HG03097 (cell line): Measurements from ENCODE around the gene RASA2.
"Not testable (repeated sequence)": the region's sequence is repeated elsewhere in the genome, so short reads cannot be mapped to it uniquely, and the experiment has no call there.

ENCODE experiments used
- ATAC-seq: cut with Tn5 transposase; IDR thresholded peaks from one replicate; pipeline ENCODE4 v1.9.1; 2021; ENCODE audit not compliant: unreplicated experiment, low FRiP score

Gene RASA2

DNA sequence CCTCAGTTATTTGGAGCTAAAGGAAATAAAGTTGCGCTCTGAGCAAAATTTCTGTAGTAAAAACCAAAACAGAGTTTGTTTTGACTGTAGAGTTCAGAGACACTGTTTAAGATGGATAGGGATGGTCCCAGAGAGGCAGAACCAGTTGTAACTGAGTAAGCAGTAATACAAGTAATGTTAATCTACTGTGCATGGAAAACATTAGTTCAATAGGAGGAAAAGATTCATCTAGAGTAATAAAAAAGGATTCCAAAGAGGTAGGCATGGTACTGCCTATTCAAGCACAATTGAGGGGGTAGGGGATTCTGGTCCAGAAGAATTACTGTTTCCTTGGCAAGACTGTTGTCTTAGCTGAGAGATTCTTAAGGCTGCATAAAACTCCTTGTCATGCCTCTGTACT is 77.4 kb downstream of the RASA2 start:
- no peak for ATAC-seq

DNA sequence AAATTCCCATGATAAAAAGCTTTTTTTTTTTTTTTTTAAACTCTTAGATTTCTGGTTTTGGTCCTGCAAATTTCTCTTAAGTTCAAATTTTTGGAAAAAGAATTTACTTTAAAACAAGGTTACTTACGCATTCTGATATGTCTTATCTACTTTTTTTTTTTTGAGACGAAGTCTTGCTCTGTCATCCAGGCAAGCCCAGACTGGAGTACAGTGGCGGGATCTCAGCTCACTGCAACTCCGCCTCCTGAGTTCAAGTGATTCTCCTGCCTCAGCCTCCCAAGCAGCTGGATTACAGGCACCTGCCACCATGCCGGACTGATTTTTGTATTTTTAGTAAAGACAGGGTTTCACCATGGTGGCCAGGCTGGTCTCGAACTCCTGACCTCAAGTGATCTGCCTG is 83.2 kb downstream of the RASA2 start:
- no peak for ATAC-seq

DNA sequence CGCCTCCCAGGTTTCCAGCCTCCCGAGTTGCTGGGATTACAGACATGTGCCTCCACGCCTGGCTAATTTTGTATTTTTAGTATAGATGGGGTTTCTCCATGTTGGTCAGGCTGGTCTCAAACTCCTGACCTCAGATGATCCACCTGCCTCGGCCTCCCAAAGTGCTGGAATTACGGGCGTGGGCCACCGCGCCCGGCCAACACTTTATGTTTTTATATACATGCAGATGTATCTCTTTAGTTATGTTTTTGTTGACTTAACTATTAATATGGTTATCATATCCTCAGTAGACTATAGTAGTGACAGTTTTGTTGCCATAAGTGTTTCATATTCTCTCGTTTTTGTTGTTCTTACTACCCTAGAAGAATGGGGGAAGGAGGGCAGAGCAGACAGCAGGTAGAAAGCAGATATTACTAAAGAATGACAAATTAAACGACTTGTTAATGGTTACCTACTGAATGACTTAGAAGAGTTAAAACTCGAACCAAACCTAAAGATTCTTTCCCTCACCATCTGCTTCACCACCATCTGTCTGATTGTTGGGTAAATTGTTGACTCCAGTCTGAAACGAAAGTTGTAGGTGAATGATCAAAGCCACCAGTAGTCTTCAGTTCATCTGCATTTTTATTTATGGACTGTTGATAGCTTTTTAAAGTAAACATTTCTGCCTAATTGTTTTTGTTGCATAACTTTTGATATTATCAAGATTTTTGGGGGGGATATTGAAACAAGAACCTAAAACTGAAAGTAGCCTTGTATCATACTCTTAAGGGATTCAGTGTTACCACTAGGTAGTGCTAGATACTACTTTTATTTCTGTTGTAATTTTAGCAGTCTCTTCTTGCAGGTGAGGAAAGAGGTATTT is 89.3 kb downstream of the RASA2 start:
- no peak for ATAC-seq

DNA sequence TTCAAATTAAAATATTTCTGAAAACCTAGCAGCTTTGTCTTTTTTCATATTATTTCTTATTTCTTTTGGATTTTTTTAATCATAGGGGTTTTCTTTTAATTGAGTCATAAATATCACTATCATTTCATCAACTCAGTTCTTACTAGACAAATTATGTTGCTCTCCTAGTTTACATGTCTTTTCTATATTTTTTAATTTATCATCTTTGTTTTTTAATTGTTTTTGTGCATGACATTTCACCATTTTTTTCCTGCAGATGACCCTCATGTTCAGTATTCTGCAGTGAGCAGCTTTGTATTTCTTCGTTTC is 89.9 kb downstream of the RASA2 start:
- no peak for ATAC-seq

DNA sequence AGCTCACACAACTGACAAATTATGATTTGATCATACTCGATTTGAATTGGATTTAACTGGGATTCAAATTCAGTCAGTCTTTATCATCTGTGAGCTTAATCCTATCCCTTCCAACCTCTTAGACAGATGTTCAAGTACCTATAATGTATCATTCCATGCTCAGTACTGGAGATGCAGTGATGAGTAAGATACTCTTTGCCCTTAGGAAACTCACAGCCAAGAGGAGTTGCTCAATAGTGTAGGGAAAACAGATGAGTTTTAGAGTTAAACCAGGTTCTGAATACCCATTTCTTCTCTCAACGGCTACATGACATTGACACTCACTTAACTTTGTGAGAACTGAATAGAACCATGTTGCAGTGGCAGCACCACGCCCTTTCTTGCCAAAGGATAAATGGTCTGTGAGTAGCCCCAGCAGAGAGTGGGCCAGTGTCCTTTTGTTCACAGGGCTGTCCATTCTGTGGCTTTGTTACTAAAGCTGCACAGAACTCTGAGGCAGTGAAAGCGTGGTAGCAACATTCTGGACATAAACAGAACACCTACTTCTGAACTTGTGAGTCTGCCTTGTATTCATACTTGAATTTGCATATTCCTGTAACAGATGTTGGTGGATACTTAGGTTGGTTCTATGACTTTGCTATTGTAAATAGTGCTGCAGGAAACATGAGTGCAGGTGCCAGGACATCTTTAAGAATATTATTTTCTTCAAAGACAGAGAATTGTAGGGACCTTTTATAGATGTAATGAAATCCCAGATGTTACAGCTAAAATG is 91.6 kb downstream of the RASA2 start:
- ATAC-seq = no peak

DNA sequence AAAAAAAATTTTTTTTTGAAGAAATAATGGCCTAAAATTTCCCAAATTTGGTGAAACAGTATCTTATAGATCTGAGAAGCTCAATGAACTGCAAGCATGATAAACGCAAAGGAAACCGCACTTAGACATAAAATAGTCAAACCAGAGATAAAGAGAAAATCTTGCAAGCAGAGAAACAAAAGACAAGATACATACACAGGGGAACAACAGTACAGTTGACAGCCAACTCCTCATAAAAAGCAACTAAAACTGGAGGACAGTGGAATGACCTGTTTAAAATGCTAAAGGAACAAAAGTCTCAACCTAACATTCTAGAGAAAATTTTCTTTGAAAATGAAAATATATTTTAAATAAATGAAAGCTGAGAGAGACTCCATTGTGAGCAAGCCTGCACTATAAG is 107.5 kb downstream of the RASA2 start:
- ATAC-seq = no peak

DNA sequence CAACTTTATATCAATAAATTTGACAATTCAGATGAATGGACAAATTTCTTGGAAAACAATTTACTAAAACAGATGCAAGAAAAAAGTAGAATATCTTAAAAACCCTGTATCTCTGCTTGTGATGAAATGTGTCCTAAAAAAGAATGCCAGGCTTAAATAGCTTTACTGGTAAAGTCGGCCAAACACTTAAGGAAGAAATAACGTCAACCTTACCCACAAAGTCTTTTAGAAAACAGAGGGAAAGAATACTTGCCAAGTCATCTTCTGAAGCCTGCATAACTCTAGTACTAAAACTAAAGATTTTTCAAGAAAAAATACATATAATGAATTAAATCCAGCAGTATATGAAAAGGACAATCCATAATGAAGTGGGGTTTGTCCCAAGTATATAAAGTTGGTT is 111.1 kb downstream of the RASA2 start:
- ATAC-seq = no peak

DNA sequence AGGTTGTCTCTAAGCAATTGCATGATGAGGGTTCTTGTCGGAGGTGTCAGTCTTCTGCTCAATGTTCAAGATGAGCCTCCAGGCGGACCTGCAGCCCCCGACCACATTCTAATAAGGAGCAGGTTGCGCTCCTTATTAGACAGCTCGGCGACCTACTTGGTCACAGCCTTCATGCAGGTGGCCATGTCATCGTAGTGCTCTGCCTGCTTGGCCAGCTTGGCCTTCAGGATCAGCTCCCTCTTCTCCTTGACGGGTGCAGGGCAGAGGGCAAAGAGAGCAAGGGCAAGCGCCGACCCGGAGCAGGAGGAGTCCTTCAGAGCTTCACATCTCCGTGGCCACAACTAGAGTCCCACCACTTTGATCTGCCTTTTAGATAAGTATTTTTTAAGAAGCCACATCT is 113.5 kb downstream of the RASA2 start:
- no peak for ATAC-seq

DNA sequence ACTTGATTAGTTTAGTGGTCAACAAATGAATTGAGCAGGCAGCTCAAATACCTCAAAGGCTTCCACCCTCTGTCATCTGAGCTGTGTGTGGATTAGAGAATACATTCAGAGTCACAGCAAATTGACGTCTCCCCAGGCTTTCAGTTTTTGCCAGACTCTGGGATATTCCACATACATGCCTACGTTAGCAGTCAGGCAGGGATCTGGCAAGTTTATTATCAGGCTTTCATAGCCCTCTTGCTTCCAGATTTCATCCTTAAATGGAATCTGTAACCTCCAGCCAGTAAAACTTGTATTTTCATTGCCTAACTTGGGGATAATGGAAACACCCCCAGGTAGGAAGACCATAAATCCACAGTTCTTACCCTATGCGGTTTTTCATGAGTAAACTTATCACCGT is 115.9 kb downstream of the RASA2 start:
- no peak for ATAC-seq

DNA sequence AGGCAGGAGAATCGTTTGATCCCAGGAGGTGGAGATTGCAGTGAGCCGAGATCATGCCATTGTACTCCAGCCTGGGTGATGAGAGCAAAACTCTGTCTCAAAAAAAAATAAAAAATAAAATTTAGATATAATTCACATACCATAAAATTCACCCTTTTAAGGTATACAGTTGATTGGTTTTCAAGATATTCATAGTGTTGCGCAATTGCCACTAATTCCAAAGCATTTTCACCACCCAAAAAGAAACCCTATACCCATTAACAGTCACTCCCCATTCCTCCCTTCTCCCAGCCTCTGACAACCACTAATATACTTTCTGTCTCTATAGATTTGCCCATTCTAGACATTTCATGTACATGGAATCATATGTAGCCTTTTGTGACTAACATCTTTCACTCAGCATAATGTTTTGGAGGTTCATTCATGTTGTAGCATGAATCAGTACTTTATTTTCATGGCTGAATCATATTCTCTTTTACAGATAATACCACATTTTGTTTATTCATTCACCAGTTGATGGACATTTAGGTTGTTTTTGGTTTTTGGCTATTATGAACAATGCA is 116.7 kb downstream of the RASA2 start:
- ATAC-seq = no peak

DNA sequence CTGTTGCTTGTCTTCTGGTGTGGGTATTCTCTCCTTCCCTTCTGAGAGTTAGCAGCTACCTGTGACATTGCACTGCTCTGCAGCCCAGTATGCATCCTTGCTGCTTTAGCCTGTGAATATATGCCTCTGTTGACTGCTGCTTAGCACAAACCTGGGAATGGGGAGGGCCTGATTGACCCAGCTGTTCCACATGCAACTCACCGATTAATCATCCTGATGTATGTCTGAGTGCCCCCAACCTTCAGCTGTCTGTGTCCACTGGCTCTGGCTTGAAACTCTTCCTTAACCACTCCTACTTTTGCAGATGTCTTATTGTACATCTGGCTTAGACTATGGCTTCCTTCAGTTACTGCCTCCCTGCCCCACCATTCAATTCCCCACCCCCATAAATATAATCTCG is 119.1 kb downstream of the RASA2 start:
- ATAC-seq = no peak

DNA sequence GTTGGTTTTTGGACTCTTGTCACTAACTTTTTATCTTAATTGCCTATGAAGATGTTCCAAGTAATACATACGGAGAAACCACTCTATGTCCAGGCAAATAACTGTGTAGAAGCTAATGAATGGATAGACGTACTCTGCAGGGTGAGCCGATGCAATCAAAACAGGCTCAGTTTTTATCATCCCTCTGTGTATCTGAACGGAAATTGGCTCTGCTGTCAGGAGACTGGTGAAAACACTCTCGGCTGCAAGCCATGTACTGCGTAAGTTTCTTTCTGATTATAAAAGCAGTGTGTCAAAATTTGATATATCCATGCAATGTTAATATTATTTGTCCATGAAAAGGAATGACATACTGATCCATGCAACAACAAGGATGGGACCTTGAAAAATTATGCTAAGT is 121.6 kb downstream of the RASA2 start:
- ATAC-seq = no peak

DNA sequence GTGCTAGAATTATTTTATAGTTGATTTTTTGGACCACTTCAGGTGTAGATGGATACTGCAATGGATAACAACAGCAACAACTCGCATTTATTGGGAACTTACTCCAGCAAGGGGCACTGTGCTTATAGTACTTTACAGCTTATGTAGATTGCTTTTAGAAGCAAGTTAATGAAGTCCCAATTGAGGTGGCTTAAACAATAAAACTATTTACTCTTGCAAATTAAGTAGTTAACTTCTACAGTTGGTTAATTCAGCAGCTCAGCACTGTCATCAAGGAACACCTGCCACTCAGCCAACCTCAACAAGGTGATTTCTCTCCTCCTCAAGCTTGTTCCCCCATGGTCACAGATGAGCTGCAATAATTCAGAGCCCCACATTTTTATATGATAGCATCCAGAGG is 124.1 kb downstream of the RASA2 start:
- no peak for ATAC-seq

DNA sequence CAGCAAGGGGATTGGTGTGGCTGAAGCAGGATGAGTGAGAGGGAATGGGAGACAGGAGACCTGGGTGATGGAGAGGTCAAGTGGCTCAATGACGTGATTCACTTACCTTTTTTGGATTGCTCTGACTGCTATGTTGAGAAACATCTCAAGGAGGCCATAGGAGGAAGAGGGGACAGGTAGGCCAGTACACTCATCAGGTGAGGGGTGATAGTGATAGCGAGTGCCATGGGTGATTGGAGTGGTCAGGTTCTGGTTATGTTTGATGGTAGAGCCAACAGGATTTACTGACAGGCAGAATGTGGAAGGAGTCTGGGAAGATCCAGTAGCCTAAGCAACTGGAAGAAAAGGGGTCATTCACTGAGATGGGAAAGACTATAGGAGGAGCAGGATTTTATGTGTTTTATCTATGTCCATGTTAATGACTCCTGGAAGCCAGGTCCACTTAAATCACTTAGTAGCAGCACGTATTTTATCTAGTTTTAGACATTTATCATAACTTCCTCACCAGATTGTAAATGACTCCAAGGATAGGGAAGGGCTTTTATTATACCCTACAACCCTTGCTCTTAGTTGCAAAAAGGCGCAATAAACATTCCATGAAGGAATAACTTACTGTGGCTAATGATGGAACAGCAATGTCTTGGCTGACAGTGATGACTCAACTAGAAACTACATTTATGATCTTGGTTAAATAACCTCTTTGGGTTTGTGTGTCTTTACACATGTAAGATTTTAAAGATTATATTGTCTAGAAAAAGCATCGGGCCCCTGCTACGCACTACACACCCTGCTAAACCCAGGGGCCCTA is 131.5 kb downstream of the RASA2 start:
- no peak for ATAC-seq

DNA sequence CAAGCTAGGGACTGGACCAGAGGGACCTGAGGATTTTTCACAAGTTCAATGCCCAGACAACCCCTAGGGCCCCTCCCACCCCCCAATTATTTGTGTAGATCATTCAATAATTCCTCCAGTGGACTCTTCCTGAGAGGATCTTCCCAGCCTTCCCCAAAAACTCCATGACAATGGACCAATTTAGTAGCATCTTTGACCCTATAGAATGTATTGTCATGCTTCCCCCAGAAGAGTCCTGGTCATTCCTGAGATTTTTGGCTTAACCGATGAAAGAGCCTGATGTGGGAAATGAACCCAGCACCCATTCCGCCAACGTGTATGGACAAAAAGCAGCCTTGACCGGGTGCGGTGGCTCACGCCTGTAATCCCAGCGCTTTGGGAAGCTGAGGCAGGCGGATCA is 132.1 kb downstream of the RASA2 start:
- ATAC-seq = no peak

DNA sequence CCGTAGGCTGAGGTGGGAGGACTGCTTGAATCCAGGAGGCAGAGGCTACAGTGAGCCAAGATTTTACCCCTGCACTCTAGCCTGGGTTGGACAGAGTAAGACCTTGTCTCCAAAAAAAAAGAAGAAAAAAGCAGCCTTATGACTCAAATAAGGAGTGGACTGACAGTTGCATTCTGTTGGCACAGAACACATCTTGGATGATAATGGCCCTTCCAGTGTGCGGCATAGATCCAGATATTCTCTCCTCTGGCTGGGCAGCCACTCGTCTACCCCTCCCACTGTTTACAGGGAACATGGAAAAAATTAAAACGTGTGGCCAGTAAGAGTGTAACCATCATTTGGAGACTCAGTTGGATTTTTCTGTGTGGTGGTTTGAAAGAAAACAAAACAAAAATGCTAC is 132.6 kb downstream of the RASA2 start:
- no peak for ATAC-seq

DNA sequence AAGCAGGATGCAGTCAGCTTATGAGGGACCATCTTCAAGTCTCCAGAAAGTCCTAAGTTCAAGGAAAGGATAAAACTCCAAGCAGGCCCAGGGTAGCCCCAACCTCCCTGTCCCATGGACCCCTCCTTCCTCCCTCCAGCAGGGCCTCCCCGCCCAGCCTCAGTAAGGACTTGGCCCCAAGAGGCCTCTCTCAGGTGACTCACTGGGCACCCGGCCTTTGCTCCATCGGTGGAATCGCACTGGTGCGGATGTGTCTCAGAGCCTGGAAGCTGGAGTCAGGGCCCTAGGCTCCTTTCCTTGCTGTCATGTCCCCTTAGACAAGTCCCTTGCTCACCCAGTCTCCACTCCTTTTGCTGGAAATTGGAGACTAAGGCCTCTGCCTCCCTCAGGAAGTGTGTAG is 136.9 kb downstream of the RASA2 start:
- ATAC-seq = no peak

DNA sequence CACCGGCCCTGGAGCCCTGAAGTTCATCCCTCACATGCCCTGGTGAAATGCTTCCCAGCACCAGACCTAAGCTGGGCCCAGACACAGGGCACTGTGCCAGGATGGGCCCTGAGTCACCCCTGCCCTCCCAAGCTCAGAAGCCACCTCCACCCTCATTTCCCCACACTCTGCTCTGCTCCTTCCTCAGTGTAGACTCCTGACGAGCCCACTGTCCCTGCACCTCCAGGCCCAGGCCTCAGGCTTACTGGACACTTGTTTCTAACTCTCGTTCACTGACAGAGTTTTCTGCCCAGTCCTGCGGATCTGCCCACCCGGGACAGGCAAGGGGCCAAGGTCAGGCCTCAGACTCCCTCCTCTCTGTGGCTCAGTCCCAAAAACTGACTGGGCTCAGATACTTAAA is 138.7 kb downstream of the RASA2 start:
- no peak for ATAC-seq

DNA sequence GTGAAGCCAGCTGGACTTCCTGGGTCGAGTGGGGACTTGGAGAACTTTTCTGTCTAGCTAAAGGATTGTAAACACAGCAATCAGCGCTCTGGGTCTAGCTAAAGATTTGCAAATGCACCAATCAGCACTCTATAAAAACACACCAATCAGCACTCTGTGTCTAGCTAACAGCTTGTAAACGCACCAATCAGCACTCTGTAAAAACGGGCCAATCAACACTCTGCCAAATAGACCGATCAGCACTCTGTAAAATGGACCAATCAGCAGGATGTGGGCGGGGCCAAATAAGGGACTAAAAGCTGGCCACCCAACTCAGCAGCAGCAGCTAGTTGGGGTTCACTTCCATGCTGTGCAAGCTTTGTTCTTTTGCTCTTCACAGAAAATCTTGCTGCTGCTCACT is 141.5 kb downstream of the RASA2 start:
- not testable (repeated sequence) for ATAC-seq

DNA sequence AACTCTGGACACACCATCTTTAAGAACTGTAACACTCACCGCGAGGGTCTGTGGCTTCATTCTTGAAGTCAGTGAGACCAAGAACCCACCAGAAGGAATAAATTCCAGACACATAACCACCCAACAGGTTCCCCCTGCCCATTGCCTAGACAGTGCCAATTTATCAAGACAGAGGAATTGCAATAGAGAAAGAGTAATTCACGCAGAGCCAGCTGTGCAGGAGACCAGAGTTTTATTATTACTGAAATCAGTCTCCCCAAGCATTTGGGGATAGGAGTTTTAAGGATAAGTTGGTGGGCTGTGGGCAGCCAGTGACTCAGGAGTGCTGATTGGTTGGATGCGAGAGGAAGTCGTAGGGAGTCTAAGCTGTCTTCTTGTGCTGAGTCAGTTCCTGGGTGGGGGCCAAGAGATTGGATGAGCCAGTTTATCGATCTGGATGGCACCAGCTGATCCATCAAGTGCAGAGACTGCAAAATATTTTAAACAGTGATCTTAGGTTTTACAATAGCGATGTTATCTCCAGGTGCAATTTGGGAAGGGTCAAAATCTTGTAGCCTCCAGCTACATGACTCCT is 142.1 kb downstream of the RASA2 start:
- not testable (repeated sequence) for ATAC-seq

DNA sequence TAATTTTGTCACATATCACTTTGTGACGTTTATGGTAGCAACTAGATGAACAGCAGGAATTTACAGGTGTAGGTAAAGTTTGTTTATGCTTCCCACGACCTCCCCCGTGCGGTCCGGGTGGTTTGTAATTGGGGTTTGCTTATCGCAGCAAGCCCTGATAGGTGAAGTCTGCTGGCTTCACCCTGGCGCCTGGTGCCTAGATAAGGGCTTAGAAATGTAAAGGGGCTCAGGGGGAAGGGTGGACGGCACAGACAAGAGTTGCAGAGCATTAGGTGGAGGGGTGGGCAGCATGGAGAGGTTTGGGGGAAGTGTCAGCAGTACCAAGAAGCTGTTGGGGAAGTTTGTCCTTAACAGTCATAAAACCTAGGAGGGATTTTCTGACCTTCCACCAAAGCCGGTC is 143.1 kb downstream of the RASA2 start:
- no peak for ATAC-seq
